T-cell (primary cell): ENCODE results near the gene ZNF771. TPM values are rescaled to one million over a fixed set of nuclear protein-coding genes. Genes with fewer than 3 reads are reported as not detected.
A peak's percentile ranks its signal among the peaks of the same experiment; 100 is the strongest.
"Not testable (repeated sequence)": the region's sequence is repeated elsewhere in the genome, so short reads cannot be mapped to it uniquely, and the experiment has no call there.

Source experiments
- ATAC-seq, 4 experiments: fragments of 200-7000 bp in 3 of 4; fragments of 150-1000 bp in 1 of 4; cut with Tn5 transposase; replicated peaks in 1 of 4; 1 replicate in 3 of 4; 2 replicates in 1 of 4; pipeline ENCODE4 v1.10.0; 2021; ENCODE audit warnings: moderate library complexity in 3 of 4, mild to moderate bottlenecking in 2 of 4, moderate number of reproducible peaks in 1 of 4
- CTCF ChIA-PET, 2 donors: fragments of 300-600 bp; sonication (Branson Sonifier 250); formaldehyde crosslinking; loops; one replicate each; lab custom pipeline; 2022; ENCODE audit warnings: antibody characterized with exemption in 2 of 2; lab: Charles Lee
- POLR2A ChIA-PET, 2 donors: fragments of 300-600 bp; sonication (Branson Sonifier 250); formaldehyde crosslinking; loops; one replicate each; lab custom pipeline; 2022; ENCODE audit warnings: antibody characterized with exemption in 2 of 2; lab: Charles Lee
- DNase-seq, 35 experiments: peaks; one replicate each; pipeline versions ENCODE4 v3.0.0 to v3.0.0-alpha.2; 2013 to 2023
- H3K27ac ChIP-seq: one replicate; pipeline ENCODE4 v1.5.1; 2013; ENCODE audit warnings: low read length
- H3K27me3 ChIP-seq, 2 experiments: replicated peaks in 1 of 2; 1 replicate in 1 of 2; 2 replicates in 1 of 2; pipeline versions ENCODE4 v1.6.1 to v1.7.0; 2013; ENCODE audit warnings: low read length in 1 of 2, mixed read lengths in 1 of 2; ENCODE audit not compliant: control insufficient read depth in 2 of 2, insufficient read depth in 2 of 2; ENCODE audit errors: extremely low read depth in 1 of 2
- H3K36me3 ChIP-seq, 2 donors: 1 replicate in 1 of 2; 2 replicates in 1 of 2; pipeline versions ENCODE4 v1.6.1 to v1.7.0; 2013; ENCODE audit warnings: low read length in 1 of 2; ENCODE audit not compliant: control insufficient read depth in 2 of 2, insufficient read depth in 1 of 2; ENCODE audit errors: extremely low read depth in 1 of 2
- H3K4me1 ChIP-seq, 2 experiments: 1 replicate in 1 of 2; 2 replicates in 1 of 2; pipeline versions ENCODE4 v1.6.1 to v1.7.0; 2013; ENCODE audit warnings: low read length in 2 of 2, mixed read lengths in 1 of 2; ENCODE audit not compliant: insufficient read depth in 2 of 2, control insufficient read depth in 1 of 2; ENCODE audit errors: extremely low read depth in 1 of 2
- H3K4me3 ChIP-seq, 2 donors: 1 replicate in 1 of 2; 2 replicates in 1 of 2; pipeline versions ENCODE4 v1.5.1 to v1.7.0; 2013; ENCODE audit warnings: mild to moderate bottlenecking in 2 of 2, low read length in 1 of 2, moderate library complexity in 1 of 2; ENCODE audit not compliant: control insufficient read depth in 1 of 2; ENCODE audit errors: extremely low read depth in 1 of 2
- H3K9me3 ChIP-seq: 2 replicates; pipeline ENCODE4 v1.7.0; 2013
- H3K27ac Mint-ChIP-seq, 2 donors: one replicate each; pipeline ENCODE4 v1.8.0; 2020 to 2021; ENCODE audit warnings: mild to moderate bottlenecking in 2 of 2, mixed read lengths in 2 of 2
- H3K27me3 Mint-ChIP-seq, 2 donors: one replicate each; pipeline ENCODE4 v1.8.0; 2021 to 2022; ENCODE audit warnings: mixed read lengths in 2 of 2
- H3K36me3 Mint-ChIP-seq: one replicate; pipeline ENCODE4 v1.8.0; 2021; ENCODE audit warnings: mixed read lengths
- H3K4me1 Mint-ChIP-seq, 3 donors: one replicate each; pipeline ENCODE4 v1.8.0; 2020 to 2022; ENCODE audit warnings: mixed read lengths in 3 of 3, mild to moderate bottlenecking in 1 of 3
- H3K4me3 Mint-ChIP-seq, 3 donors: one replicate each; pipeline ENCODE4 v1.8.0; 2020 to 2022; ENCODE audit warnings: mild to moderate bottlenecking in 3 of 3, mixed read lengths in 3 of 3, moderate library complexity in 3 of 3
- H3K9me3 Mint-ChIP-seq, 3 donors: one replicate each; pipeline ENCODE4 v1.8.0; 2020 to 2022; ENCODE audit warnings: mixed read lengths in 3 of 3
- WGBS: methylation state at CpG from one replicate; pipeline ENCODE4 v1.1.5; 2013; ENCODE audit warnings: missing lambda C conversion rate; ENCODE audit not compliant: insufficient coverage; 5-methylcytosine and 5-hydroxymethylcytosine counted together
- total RNA-seq, 35 experiments: library from RNA in 6 of 35; stranded (reverse) in 6 of 35; fragments of 120-200 nt in 1 of 35; gene quantifications; one replicate each; pipeline versions ENCODE4 v1.2.1 to v1.2.4 and lab custom pipeline; 2013 to 2026

Gene ZNF771
- total RNA-seq, 5 donors from 2014 or later (not counting 1 experiment from before 2014, with no cell fraction given), result 1.3 to 6.6 (median 6.2) TPM

DNA sequence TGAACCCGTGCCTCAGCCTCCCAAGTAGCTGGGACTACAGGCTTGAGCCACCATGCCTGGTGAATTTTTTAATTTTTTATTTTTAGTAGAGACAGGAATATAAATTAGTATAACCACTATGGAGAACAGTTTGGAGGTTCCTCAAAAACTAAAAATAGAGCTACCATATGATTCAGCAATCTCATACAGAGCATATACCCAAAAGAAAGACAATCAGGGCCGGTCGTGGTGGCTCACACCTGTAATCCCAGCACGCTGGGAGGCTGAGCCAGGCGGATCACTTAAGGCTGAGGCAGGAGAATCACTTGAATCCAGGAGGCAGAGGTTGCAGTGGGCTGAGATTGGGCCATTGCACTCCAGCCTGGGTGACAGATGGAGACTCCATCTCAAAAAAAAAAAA is 54.0 kb downstream of the ZNF771 start:
- not testable (repeated sequence) for H3K4me3 ChIP-seq, DNase-seq, H3K9me3 Mint-ChIP-seq, H3K36me3 ChIP-seq, H3K9me3 ChIP-seq, H3K36me3 Mint-ChIP-seq, H3K27ac ChIP-seq, ATAC-seq, H3K4me3 Mint-ChIP-seq, H3K27me3 Mint-ChIP-seq, H3K27me3 ChIP-seq
- Mint-ChIP-seq H3K4me1 (peaks cover 46 to 56% (median 49%) of the 10 kb centered on the region in 3 donors), H3K27ac (peak overlapping the region; percentile 15 to 53)
- 100% methylated on average over 2 of the region's 5 CpGs for WGBS
- ChIA-PET CTCF (interaction anchor here in 1 of 2 donors (1.0 kb wide), 1 partner anchor 12 kb away, joined by 6 read pairs; no protein-coding TSS in a partner anchor), POLR2A (interaction anchor here in 1 of 2 donors (0.6 kb wide), 1 partner anchor 17 kb away, joined by 3 read pairs; no protein-coding TSS in a partner anchor)
- peaks cover 15 to 44% of the 10 kb centered on the region in 2 experiments for H3K4me1 ChIP-seq

- H3K9me3 ChIP-seq, result no peaks in the 10 kb centered on the region
- Mint-ChIP-seq H3K9me3 (no peaks in the 10 kb centered on the region), H3K27ac (peak overlapping the region; percentile 37 to 39), H3K4me3 (no peak overlapping the region), H3K4me1 (peaks cover 25 to 41% (median 27%) of the 10 kb centered on the region in 3 donors), H3K27me3 (no peaks in the 10 kb centered on the region), H3K36me3 (no peaks in the 10 kb centered on the region)
- ChIA-PET CTCF (no interaction called here), POLR2A (interaction anchor here in 1 of 2 donors (0.6 kb wide), 2 partner anchors 114 to 1541 kb away, joined by 3 to 5 read pairs; no protein-coding TSS in a partner anchor)
- no peak for ATAC-seq
- H3K27ac ChIP-seq, result no peak overlapping the region
- H3K4me3 ChIP-seq, result no peak overlapping the region
- peaks cover 9 to 28% of the 10 kb centered on the region in 2 experiments for H3K4me1 ChIP-seq
- H3K27me3 ChIP-seq, result no peaks in the 10 kb centered on the region
- DNase-seq, result no peak
- no peaks in the 10 kb centered on the region for H3K36me3 ChIP-seq
- 100% methylated on average over 4 of the region's 7 CpGs for WGBS
These were observed 56.7 kb downstream of the ZNF771 start for GRCh38 chr16:30464078-30464477.

Other genes with a start within 250 kb of the ZNF771 start
- gene CORO1A, start 224.0 kb upstream of the ZNF771 start, total RNA-seq, result 1,000 to 10,000 TPM in 2 of 5 donors, 100 to 1,000 TPM in 3; 708 to 1,286 (median 987) TPM
- 100 to 1,000 TPM in 3 of 5 donors, 10 to 100 TPM in 2; 47.0 to 115 (median 100) TPM for gene BOLA2B, start 213.9 kb upstream of the ZNF771 start, total RNA-seq
- gene SLX1A, start 213.7 kb upstream of the ZNF771 start, total RNA-seq, result 100 to 1,000 TPM in 2 of 5 donors, 10 to 100 TPM in 3; 31.6 to 114 (median 86.4) TPM
- 10 to 100 TPM; 25.8 to 42.6 (median 30.8) TPM for gene SULT1A3, start 208.4 kb upstream of the ZNF771 start, total RNA-seq
- 10 to 100 TPM; 15.7 to 43.6 (median 29.2) TPM for gene NPIPB13, start 159.1 kb upstream of the ZNF771 start, total RNA-seq
- 10 to 100 TPM; 38.9 to 80.3 (median 73.3) TPM for gene CD2BP2, start 52.3 kb upstream of the ZNF771 start, total RNA-seq
- gene TBC1D10B, start 37.1 kb upstream of the ZNF771 start, total RNA-seq, result 10 to 100 TPM; 24.0 to 60.1 (median 52.5) TPM
- 1 to 10 TPM in 2 of 5 donors, under 1 TPM in 1, not detected in 2; 0.91 to 1.3 (median 1.1) TPM for gene MYL11, start 32.8 kb upstream of the ZNF771 start, total RNA-seq
- 100 to 1,000 TPM; 191 to 259 (median 229) TPM for gene SEPTIN1, start 25.0 kb upstream of the ZNF771 start, total RNA-seq
- gene ZNF48, start 12.2 kb upstream of the ZNF771 start, total RNA-seq, result 10 to 100 TPM in 3 of 5 donors, 1 to 10 TPM in 2; 7.3 to 17.5 (median 16.4) TPM
- gene DCTPP1, start 22.4 kb downstream of the ZNF771 start, total RNA-seq, result 10 to 100 TPM; 11.2 to 30.6 (median 24.7) TPM
- gene SEPHS2, start 38.3 kb downstream of the ZNF771 start, total RNA-seq, result 10 to 100 TPM; 21.3 to 50.2 (median 47.8) TPM
- 100 to 1,000 TPM; 322 to 640 (median 518) TPM for gene ITGAL, start 65.1 kb downstream of the ZNF771 start, total RNA-seq
- 1 to 10 TPM; 5.0 to 8.3 (median 7.2) TPM for gene ZNF768, start 119.0 kb downstream of the ZNF771 start, total RNA-seq
- gene ZNF747, start 127.3 kb downstream of the ZNF771 start, total RNA-seq, result 10 to 100 TPM in 3 of 5 donors, 1 to 10 TPM in 2; 6.8 to 17.4 (median 14.2) TPM
- gene ZNF764, start 150.8 kb downstream of the ZNF771 start, total RNA-seq, result 10 to 100 TPM; 14.9 to 33.9 (median 27.3) TPM
- 10 to 100 TPM; 11.9 to 25.9 (median 20.7) TPM for gene ZNF688, start 164.1 kb downstream of the ZNF771 start, total RNA-seq
- 10 to 100 TPM; 11.7 to 30.9 (median 26.6) TPM for gene ZNF785, start 178.1 kb downstream of the ZNF771 start, total RNA-seq
- 10 to 100 TPM; 11.0 to 13.7 (median 12.4) TPM for gene ZNF689, start 202.8 kb downstream of the ZNF771 start, total RNA-seq
- gene PRR14, start 243.4 kb downstream of the ZNF771 start, total RNA-seq, result 100 to 1,000 TPM in 2 of 5 donors, 10 to 100 TPM in 3; 57.9 to 121 (median 89.6) TPM